Measurements from ENCODE around the gene MIER2.

Gene MIER2

DNA sequence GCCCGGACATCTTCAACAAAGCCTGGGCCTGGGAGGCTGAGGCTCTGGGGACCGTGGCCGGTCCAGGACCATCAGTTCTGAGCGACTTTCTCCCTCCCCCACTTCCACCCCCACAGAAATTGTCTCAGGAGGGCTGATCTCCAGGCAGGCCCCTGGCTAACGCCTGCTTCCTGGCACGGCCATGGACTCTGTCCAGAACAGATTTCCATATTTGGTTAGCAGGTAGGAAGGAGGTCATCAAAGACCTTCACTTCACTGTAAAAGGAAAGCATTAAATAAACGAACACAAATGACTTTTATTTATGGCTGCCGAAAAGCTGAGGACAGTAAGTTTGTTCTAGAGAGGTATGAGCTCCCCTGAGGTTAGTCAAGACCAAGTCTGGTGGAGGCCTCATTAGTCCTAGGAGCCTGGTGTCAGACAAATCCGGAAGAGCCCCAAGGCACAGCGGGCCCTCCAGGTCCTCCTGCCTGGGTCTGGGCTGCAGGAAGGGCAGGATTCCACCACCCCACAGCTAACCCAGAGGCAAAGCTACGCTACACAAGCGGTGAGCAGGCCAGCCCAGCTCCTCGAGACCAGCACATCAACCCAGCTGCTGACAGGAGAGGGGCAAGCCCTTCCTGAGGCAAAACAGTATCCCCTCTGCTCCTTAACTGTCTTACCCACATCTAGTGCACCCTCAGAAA lies 48.8 kb downstream of the MIER2 start:
- H3K27ac ChIP-seq: no peak overlapping the region
- H4K20me1 ChIP-seq: peaks cover 0 to 5% (median 0%) of the 10 kb centered on the region in 11 experiments; a peak in 2 of 22 replicates
- peaks cover 16 to 35% (median 27%) of the 10 kb centered on the region in 11 experiments; a peak in 21 of 22 replicates for H3K27me3 ChIP-seq
- H3K36me3 ChIP-seq: no peaks in the 10 kb centered on the region
- no peak overlapping the region for H3K9ac ChIP-seq
- H3K4me3 ChIP-seq: no peak overlapping the region
- peaks cover 0 to 11% (median 0%) of the 10 kb centered on the region in 10 experiments; a peak in 3 of 20 replicates for H3K4me1 ChIP-seq
- H3K9me3 ChIP-seq (replicated peaks in 1 of 11): peaks cover 0 to 14% (median 0%) of the 10 kb centered on the region in 11 experiments; a peak in 5 of 22 replicates
- peak overlapping the region in 1 of 11 experiments; percentile 43; a peak in 2 of 22 replicates for H3K4me2 ChIP-seq
- TF ChIP-seq Cebpa-rat (IDR thresholded peaks at IDR 0.05): no peak

DNA sequence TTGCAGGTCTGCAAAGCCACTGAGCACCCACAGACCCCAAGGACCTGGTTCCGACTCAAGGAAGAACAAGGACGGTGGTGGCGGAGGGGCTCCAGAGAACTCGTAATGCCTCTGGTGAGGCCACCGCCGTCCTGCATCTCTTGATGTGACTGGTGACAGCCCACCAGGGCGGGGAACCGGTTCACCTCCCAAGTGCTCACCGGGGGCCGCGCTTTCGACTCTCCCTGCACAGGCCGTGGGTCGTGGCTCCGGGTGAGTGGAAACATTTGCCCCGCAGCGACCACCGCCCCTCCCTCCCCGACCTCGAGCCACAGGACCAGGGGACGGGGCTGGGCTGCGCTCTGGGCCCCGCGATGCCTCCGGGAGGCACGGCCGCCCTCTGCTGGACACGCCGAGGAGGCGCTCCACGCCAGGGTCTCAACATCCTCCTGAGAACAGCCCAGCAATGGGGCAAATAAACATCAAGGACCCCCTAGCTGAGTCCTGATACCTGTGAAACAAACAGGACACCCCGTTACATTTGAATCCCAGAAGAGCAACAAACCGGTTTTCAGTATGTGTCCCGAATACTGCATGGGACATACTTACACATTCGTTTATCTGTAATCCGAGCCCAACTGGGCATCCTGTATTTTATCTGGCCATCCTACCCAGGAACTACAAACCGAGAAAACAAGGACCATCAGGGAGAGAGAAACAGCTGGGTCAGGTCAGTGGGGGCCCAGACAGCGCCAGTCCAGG lies 49.5 kb downstream of the MIER2 start:
- Histone ChIP-seq H3K4me2 (no peak overlapping the region), H3K9ac (no peak overlapping the region), H3K27me3 (peaks cover 16 to 35% (median 27%) of the 10 kb centered on the region in 11 experiments; a peak in 21 of 22 replicates), H4K20me1 (peaks cover 0 to 5% (median 0%) of the 10 kb centered on the region in 11 experiments; a peak in 2 of 22 replicates), H3K36me3 (no peaks in the 10 kb centered on the region), H3K9me3 (replicated peaks in 1 of 11) (peaks cover 0 to 17% (median 0%) of the 10 kb centered on the region in 11 experiments; a peak in 5 of 22 replicates), H3K4me1 (peaks cover 0 to 11% (median 0%) of the 10 kb centered on the region in 10 experiments; a peak in 3 of 20 replicates), H3K4me3 (no peak overlapping the region), H3K27ac (no peak overlapping the region)
- no peak for TF ChIP-seq Cebpa-rat (IDR thresholded peaks at IDR 0.05)

DNA sequence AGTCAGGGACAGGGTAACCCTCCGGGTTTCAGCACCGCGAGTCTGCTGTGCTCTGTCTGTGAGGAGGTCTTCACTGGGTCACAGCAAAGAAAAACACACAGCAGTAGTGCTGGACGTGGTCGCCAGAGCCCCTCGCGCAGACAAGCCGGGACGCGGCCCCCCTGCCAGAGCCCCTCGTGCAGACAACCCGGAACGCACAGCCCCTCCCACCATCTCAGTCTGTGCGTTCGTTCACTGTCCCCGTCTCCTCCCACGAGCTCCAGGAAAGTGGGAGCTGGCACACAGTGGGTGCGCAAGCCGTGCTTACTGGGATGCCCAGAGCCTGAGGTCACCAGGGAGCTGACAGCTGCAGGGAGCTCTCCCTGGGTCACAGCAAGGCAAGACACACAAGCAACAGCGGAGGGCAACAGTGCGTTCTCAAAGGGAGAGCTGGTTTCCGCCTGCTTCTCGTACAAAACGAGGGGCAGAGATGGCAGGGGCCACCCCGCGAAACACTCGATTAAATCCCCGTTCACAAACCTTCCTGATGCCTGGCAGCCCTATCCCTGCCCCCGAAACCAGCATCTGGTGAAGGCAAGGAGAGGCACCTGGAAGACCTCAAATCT lies 50.2 kb downstream of the MIER2 start:
- no peak overlapping the region for H3K4me3 ChIP-seq
- H3K9ac ChIP-seq: no peak overlapping the region
- no peak for TF ChIP-seq Cebpa-rat (IDR thresholded peaks at IDR 0.05)
- no peak overlapping the region for H3K4me2 ChIP-seq
- no peaks in the 10 kb centered on the region for H3K36me3 ChIP-seq
- H3K9me3 ChIP-seq (replicated peaks in 1 of 11): peaks cover 0 to 17% (median 0%) of the 10 kb centered on the region in 11 experiments; a peak in 5 of 22 replicates
- H3K27ac ChIP-seq: no peak overlapping the region
- peaks cover 0 to 5% (median 0%) of the 10 kb centered on the region in 11 experiments; a peak in 2 of 22 replicates for H4K20me1 ChIP-seq
- H3K4me1 ChIP-seq: peaks cover 0 to 11% (median 0%) of the 10 kb centered on the region in 10 experiments; a peak in 3 of 20 replicates
- H3K27me3 ChIP-seq: peaks cover 16 to 35% (median 27%) of the 10 kb centered on the region in 11 experiments; a peak in 21 of 22 replicates

DNA sequence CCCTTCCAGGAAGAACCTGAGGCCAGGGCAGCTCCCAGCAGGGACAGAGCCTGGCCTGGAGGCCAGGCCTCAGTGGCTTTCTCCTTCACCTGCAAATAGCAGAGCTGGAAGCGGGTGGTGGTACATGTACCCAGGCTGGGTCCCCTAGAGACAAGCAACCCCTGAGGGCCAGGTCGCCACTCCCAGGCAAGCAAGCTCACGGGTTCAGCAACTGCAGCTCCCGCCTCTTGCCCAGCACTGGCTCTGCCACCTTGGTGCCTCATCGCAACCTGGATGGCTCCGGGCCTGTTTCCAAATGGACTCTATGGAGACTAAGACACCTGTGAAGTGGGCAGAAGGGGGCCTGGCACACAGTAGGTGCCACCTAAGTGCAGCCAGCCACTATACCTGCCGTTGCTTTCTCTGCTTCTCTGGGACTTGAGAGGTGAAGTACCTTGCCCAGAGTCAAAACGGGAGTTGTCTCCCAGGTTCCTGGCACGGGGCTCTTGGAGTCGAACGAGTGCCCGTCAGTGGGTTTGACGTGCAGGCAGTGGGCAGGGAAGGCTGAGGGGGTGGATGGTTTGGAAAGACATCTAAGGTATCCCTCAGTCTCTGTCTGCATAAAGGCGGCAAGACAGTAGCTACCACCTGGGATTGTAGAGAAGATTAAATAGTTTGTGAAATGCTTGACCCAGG lies 51.0 kb downstream of the MIER2 start:
- peaks cover 16 to 35% (median 27%) of the 10 kb centered on the region in 11 experiments; a peak in 21 of 22 replicates for H3K27me3 ChIP-seq
- H3K4me1 ChIP-seq: peaks cover 0 to 11% (median 0%) of the 10 kb centered on the region in 10 experiments; a peak in 3 of 20 replicates
- H3K36me3 ChIP-seq: no peaks in the 10 kb centered on the region
- peaks cover 0 to 5% (median 0%) of the 10 kb centered on the region in 11 experiments; a peak in 2 of 22 replicates for H4K20me1 ChIP-seq
- H3K9me3 ChIP-seq (replicated peaks in 1 of 11): peaks cover 0 to 17% (median 0%) of the 10 kb centered on the region in 11 experiments; a peak in 5 of 22 replicates
- H3K4me3 ChIP-seq: no peak overlapping the region
- no peak overlapping the region for H3K4me2 ChIP-seq
- TF ChIP-seq Cebpa-rat (IDR thresholded peaks at IDR 0.05): no peak
- no peak overlapping the region for H3K27ac ChIP-seq
- H3K9ac ChIP-seq: no peak overlapping the region

DNA sequence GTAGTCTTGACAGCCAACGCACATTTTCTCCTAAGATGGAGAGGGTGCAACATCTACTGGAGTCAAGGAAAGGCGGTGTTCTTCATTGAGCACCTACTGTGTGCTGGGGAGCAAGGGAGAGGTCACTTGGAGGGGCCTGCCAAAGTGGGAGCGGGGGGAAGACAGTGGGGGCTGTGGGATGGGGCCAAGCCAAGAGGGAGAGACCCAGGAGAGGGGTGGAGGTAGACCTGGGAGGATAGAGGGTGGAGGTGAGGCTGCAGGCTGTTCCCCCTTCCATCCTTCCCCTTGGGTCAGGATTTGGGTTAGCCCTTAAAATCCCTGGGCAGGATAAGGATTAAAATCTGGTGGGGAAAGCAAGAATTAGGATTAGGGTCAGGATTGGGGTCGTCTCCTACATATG lies 51.6 kb downstream of the MIER2 start:
- Histone ChIP-seq H3K27me3 (peaks cover 16 to 35% (median 27%) of the 10 kb centered on the region in 11 experiments; a peak in 21 of 22 replicates), H3K27ac (no peak overlapping the region), H4K20me1 (peaks cover 0 to 5% (median 0%) of the 10 kb centered on the region in 11 experiments; a peak in 2 of 22 replicates), H3K4me3 (no peak overlapping the region), H3K4me2 (no peak overlapping the region), H3K9me3 (replicated peaks in 1 of 11) (peaks cover 0 to 17% (median 0%) of the 10 kb centered on the region in 11 experiments; a peak in 5 of 22 replicates), H3K4me1 (peaks cover 0 to 11% (median 0%) of the 10 kb centered on the region in 10 experiments; a peak in 3 of 20 replicates), H3K36me3 (no peaks in the 10 kb centered on the region), H3K9ac (no peak overlapping the region)
- no peak for TF ChIP-seq Cebpa-rat (IDR thresholded peaks at IDR 0.05)

DNA sequence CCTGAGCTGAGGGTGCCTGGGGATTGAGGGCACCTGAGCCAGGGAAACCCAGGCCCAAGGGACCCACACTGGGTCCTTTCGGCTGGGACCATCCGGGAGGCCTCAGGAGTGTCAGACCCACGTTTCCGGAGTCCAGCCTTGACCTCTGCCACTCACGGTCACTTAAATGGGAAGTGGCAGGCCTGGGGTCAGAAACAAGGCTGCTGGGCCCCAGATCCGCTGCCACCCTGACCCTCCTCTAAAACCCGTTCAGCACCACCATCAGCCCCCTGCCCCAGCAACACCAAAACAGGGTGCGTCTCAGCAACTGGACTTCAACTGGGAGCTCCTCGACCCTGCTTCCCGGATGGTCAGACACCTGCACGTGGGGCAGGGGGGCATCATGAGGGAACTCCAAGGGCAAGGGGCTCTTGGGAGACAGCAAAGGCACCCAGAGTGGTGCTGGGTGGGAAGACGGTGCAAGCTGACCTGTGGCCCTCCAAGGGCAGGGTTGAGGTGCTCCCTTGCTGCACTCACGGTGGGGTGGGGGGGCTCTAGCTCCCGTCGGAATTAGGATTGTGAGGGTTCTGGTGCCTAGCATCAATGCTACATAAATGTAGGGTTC lies 52.2 kb downstream of the MIER2 start:
- no peak overlapping the region for H3K27ac ChIP-seq
- H3K4me3 ChIP-seq: no peak overlapping the region
- peaks cover 0 to 5% (median 0%) of the 10 kb centered on the region in 11 experiments; a peak in 2 of 22 replicates for H4K20me1 ChIP-seq
- H3K27me3 ChIP-seq: peaks cover 16 to 35% (median 27%) of the 10 kb centered on the region in 11 experiments; a peak in 21 of 22 replicates
- H3K4me2 ChIP-seq: no peak overlapping the region
- peaks cover 0 to 17% (median 0%) of the 10 kb centered on the region in 11 experiments; a peak in 5 of 22 replicates for H3K9me3 ChIP-seq (replicated peaks in 1 of 11)
- no peaks in the 10 kb centered on the region for H3K36me3 ChIP-seq
- no peak for TF ChIP-seq Cebpa-rat (IDR thresholded peaks at IDR 0.05)
- H3K4me1 ChIP-seq: peaks cover 0 to 11% (median 0%) of the 10 kb centered on the region in 10 experiments; a peak in 3 of 20 replicates
- no peak overlapping the region for H3K9ac ChIP-seq

DNA sequence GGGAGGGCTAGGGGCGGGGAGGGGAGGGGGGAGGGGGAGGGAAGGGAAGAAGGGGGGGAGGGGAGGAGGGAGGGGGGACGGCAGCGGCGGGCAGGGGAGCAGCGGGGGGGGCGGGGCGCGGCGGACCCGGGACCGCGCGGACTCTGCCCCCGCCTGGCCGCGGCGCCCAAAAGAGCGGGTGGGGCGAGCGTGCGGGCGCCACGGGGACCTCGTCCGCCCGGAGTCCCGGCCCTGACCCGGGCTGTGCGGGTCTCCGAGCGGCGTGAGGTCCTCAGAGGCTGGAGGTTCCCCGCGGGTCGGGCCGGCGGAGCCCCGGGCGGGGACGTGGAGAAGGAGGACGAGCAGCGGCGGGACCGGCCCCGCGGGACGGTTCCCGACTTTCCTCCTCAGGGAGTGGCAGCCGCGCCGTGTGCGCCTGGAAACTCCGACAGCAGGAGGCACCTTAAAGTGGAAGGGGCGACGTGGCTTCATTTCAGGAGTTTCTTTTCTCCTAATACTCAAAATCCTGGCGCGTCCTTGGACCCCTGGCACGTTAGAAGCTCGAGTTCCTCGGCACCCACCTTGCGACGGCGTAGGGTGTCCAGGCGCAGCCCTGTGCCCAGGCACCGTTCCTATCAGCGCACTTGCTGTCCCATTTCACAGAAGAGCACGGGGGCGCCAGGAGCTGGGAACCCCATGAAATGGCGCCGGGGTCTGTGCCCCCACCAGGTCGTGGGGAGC lies 52.9 kb downstream of the MIER2 start:
- TF ChIP-seq Cebpa-rat (IDR thresholded peaks at IDR 0.05): no peak
- H3K9ac ChIP-seq: no peak overlapping the region
- no peak overlapping the region for H3K27ac ChIP-seq
- H4K20me1 ChIP-seq: peaks cover 0 to 5% (median 0%) of the 10 kb centered on the region in 11 experiments; a peak in 2 of 22 replicates
- H3K4me1 ChIP-seq: peaks cover 0 to 10% (median 0%) of the 10 kb centered on the region in 10 experiments; a peak in 3 of 20 replicates
- H3K9me3 ChIP-seq (replicated peaks in 1 of 11): peaks cover 0 to 17% (median 0%) of the 10 kb centered on the region in 11 experiments; a peak in 5 of 22 replicates
- peaks cover 16 to 35% (median 27%) of the 10 kb centered on the region in 11 experiments; a peak in 21 of 22 replicates for H3K27me3 ChIP-seq
- H3K36me3 ChIP-seq: no peaks in the 10 kb centered on the region
- H3K4me2 ChIP-seq: no peak overlapping the region
- no peak overlapping the region for H3K4me3 ChIP-seq

Measured in BLaER1 treated with 17β-estradiol and CSF1 and Interleukin-3, amounts not matched to agents 10 nM and 100 nM (cell line).